Left lung (tissue), 10 donors: ENCODE measurements around the gene HERC6. TPM values are rescaled to one million over a fixed set of nuclear protein-coding genes. Genes with fewer than 3 reads are reported as not detected.
"Not testable (repeated sequence)": the region's sequence is repeated elsewhere in the genome, so short reads cannot be mapped to it uniquely, and the experiment has no call there.

Source experiments
- ATAC-seq: fragments of 200-7000 bp; cut with Tn5 transposase; one replicate; pipeline ENCODE4 v1.9.1; 2020; ENCODE audit warnings: moderate library complexity
- DNase-seq, 4 donors: peaks; one replicate each; pipeline ENCODE4 v3.0.0-alpha.2; 2013 to 2020
- H3K27ac ChIP-seq, 2 donors: fragments of 200-600 bp; sonication (generic) in 1 of 2; one replicate each; pipeline versions ENCODE4 v1.5.0 to v1.8.0; 2020 to 2021
- H3K27me3 ChIP-seq, 2 donors: fragments of 200-600 bp; sonication (generic) in 1 of 2; one replicate each; pipeline versions ENCODE4 v1.5.0 to v1.8.0; 2020 to 2021
- H3K36me3 ChIP-seq, 2 donors: fragments of 200-600 bp; sonication (generic) in 1 of 2; one replicate each; pipeline versions ENCODE4 v1.5.0 to v1.8.0; 2020 to 2021
- H3K4me1 ChIP-seq, 2 donors: fragments of 200-600 bp; one replicate each; pipeline ENCODE4 v1.8.0; 2021
- H3K4me3 ChIP-seq, 2 donors: fragments of 200-600 bp; sonication (generic) in 1 of 2; one replicate each; pipeline versions ENCODE4 v1.5.0 to v1.8.0; 2020 to 2021; ENCODE audit warnings: mild to moderate bottlenecking in 1 of 2
- H3K9me3 ChIP-seq, 2 donors: fragments of 200-600 bp; sonication (generic) in 1 of 2; one replicate each; pipeline versions ENCODE4 v1.5.0 to v1.8.0; 2020 to 2021
- CTCF ChIP-seq, 2 donors: fragments of 200-600 bp; sonication (generic) in 1 of 2; IDR thresholded peaks; one replicate each; pipeline versions ENCODE4 v1.5.0 to v1.8.0; 2021; ENCODE audit warnings: antibody characterized with exemption in 2 of 2
- intact Hi-C, 2 donors: fragments of 100-400 bp; cut with DNase I; formaldehyde crosslinking; loops; one replicate each; pipeline versions ENCODE4 v1.11.2 to v1.14.2; 2022
- polyA plus RNA-seq, 6 donors: library from polyadenylated mRNA; unstranded; fragments of 120-200 nt; gene quantifications; one replicate each; pipeline ENCODE4 v1.2.1, GENCODE V29; 2013; ENCODE audit not compliant: insufficient read length in 6 of 6
- total RNA-seq, 2 donors: library from RNA; stranded (reverse); fragmentation: NEBNext Ultra II Directional; extraction: Animal tissue kit (Norgen Biotek cat#: 25700); gene quantifications; one replicate each; pipeline ENCODE4 v1.2.1, GENCODE V29; 2021
- donor health status: DM: no; HTN: yes; CAD: no.
- donor health status: DM: no; HTN: no; CAD: no.

The HERC6 gene
- total and polyA plus RNA-seq, 8 donors, result 10.7 to 21.9 (median 13.0) TPM

- Histone ChIP-seq H3K4me3 (no peak overlapping the region), H3K36me3 (no peaks in the 10 kb centered on the region), H3K9me3 (no peaks in the 10 kb centered on the region), H3K4me1 (no peaks in the 10 kb centered on the region), H3K27ac (no peak overlapping the region), H3K27me3 (no peaks in the 10 kb centered on the region)
- no peak for ATAC-seq
- TF ChIP-seq CTCF (IDR thresholded peaks at IDR 0.05), result no peak
- intact Hi-C loops, result no loop called here
- DNase-seq, result no peak
Observed at GRCh38 chr4:88419874-88420273, 41.2 kb downstream of the HERC6 start.

- H3K27ac ChIP-seq, result no peak overlapping the region
- no peak for TF ChIP-seq CTCF (IDR thresholded peaks at IDR 0.05)
- H3K4me3 ChIP-seq, result no peak overlapping the region
- ATAC-seq (no peak), DNase-seq (no peak)
- intact Hi-C loops, result no loop called here
- no peaks in the 10 kb centered on the region for H3K36me3 ChIP-seq
- H3K27me3 ChIP-seq, result no peaks in the 10 kb centered on the region
- H3K4me1 ChIP-seq, result no peaks in the 10 kb centered on the region
- no peaks in the 10 kb centered on the region for H3K9me3 ChIP-seq
Observed at GRCh38 chr4:88420844-88421243, 42.2 kb downstream of the HERC6 start.

- Histone ChIP-seq H3K4me1 (no peaks in the 10 kb centered on the region), H3K27ac (no peak overlapping the region), H3K27me3 (no peaks in the 10 kb centered on the region), H3K36me3 (no peaks in the 10 kb centered on the region), H3K9me3 (no peaks in the 10 kb centered on the region), H3K4me3 (no peak overlapping the region)
- ATAC-seq (no peak), DNase-seq (no peak)
- no peak for TF ChIP-seq CTCF (IDR thresholded peaks at IDR 0.05)
- intact Hi-C loops, result no loop called here
Observed at GRCh38 chr4:88422403-88422802, 43.8 kb downstream of the HERC6 start.

DNA sequence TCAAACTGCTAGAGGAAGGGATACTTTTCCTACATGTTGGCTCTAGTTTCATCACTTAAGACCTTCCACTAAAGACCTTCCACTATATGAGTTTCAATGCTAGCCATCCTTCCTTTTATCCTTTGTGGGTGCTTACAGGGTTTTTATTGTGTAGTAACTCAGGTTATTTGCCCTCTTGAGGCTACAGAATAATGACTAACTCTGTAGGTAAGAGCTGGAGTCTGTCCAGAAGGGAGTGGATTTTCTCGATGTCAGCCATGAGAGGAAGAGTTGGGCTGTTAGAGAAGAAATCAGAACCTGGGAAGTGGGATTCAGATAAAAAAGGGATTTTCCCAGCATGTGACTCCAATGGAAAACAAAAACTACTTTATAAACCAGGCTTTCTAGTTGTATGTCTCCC, 50.7 kb downstream of the HERC6 start:
- intact Hi-C loops, result no loop called here
- no peak overlapping the region for H3K4me3 ChIP-seq
- DNase-seq (no peak), ATAC-seq (no peak)
- no peaks in the 10 kb centered on the region for H3K4me1 ChIP-seq
- peaks cover 0 to 37% of the 10 kb centered on the region in 2 donors for H3K36me3 ChIP-seq
- no peak for TF ChIP-seq CTCF (IDR thresholded peaks at IDR 0.05)
- no peaks in the 10 kb centered on the region for H3K27me3 ChIP-seq
- no peak overlapping the region for H3K27ac ChIP-seq
- no peaks in the 10 kb centered on the region for H3K9me3 ChIP-seq

GRCh38 chr4:88435987-88436693, 57.5 kb downstream of the HERC6 start:
- intact Hi-C loops, result no loop called here
- TF ChIP-seq CTCF (IDR thresholded peaks at IDR 0.05), result no peak
- H3K27me3 ChIP-seq, result no peaks in the 10 kb centered on the region

DNA sequence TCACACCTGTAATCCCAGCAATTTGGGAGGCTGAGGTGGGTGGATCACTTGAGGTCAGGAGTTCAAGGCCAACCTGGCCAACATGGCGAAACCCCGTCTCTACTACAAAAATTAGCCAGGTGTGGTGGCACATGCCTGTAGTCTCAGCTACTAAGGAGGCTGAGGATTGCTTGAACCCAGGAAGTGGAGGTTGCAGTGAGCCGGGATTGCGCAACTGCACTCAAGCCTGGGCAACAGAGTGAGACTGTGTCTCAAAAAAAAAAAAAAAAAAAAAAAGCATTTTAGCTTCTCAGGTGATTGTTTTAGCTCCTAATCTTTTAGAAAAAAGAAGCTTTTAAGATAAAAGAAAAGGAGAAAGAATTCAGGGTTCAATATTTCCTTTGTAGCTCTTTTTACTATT, 59.2 kb downstream of the HERC6 start:
- H3K4me3 ChIP-seq, H3K27ac ChIP-seq, H3K27me3 ChIP-seq, ATAC-seq, H3K9me3 ChIP-seq, intact Hi-C loops, H3K4me1 ChIP-seq: not testable (repeated sequence)
- peak in 1 of 4 donors; percentile 77 for DNase-seq
- H3K36me3 ChIP-seq, result peaks cover 0 to 57% of the 10 kb centered on the region in 2 donors

More at GRCh38 chr4:88435987-88436693, 57.5 kb downstream of the HERC6 start:
- no peak overlapping the region for H3K4me3 ChIP-seq
- H3K27ac ChIP-seq, result no peak overlapping the region
- no peaks in the 10 kb centered on the region for H3K4me1 ChIP-seq
- peaks cover 0 to 58% of the 10 kb centered on the region in 2 donors for H3K36me3 ChIP-seq
- H3K9me3 ChIP-seq, result no peaks in the 10 kb centered on the region
- no peak for DNase-seq
- no peak for ATAC-seq
